Activated CD4-positive, CD25-positive, alpha-beta regulatory T cell (primary cell): ENCODE measurements around the gene MOB3B.
A peak's percentile ranks its signal among the peaks of the same experiment; 100 is the strongest.

ENCODE experiments used
- DNase-seq, 4 experiments: peaks; one replicate each; lab custom pipeline; 2025; lab: John Stamatoyannopoulos, UW

MOB3B gene

DNA sequence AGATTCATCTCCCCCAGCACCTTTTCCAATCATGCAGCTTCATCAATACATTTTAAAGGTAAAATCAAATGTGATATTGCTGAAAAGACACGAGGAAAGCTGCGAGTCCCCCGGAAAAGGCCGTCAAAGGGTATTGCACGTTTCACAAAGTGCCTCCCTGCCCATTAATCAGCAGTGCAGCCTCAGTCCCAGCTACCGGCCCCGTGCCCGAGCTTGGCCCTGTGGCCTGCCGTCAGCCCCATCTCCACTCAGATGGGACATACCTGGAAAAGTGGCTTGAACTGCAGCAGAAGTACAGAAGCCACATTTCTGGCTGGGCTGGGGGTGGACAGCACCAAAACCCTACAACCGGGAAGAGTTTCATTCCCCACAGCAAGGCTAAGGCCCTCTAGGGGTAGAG lies 192.8 kb downstream of the MOB3B start:
- no peak for DNase-seq

DNA sequence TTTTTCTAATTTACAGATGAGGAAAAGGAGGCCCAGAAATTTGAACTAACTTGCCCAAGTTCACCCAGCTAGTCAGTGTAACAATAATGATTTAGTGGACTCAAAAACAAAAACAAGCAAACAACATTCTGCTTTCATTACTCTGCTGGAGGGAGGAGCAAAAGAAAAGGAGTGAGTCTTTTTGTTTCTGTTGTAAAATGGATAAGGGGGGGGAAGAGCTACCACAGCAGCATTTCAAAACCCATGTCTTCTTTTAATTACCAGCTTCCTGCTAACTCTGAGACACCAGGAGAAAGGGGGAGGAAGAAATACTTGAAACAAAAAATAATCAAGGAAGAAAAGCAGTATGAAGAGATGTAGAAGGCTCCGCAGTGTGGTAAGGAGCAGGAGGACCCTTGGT lies 193.5 kb downstream of the MOB3B start:
- DNase-seq = no peak

DNA sequence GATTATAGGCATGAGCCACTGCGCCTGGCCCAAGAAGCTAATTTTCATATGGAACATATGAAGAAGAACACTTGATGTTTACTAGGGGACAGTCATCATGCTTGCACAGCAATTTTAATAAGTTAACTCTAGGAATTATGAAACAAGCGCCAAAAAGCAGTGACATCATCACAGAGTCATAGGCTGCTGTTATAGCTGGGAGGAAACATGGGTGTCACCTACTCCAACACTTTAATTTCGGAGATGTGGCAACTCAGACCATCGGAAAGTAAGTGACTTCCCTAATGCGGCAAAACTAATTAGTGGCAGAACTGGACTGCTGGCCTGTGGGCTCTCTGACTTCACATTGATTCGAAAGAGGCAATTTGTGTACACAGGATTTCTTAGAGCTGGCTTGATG lies 194.5 kb downstream of the MOB3B start:
- no peak for DNase-seq

DNA sequence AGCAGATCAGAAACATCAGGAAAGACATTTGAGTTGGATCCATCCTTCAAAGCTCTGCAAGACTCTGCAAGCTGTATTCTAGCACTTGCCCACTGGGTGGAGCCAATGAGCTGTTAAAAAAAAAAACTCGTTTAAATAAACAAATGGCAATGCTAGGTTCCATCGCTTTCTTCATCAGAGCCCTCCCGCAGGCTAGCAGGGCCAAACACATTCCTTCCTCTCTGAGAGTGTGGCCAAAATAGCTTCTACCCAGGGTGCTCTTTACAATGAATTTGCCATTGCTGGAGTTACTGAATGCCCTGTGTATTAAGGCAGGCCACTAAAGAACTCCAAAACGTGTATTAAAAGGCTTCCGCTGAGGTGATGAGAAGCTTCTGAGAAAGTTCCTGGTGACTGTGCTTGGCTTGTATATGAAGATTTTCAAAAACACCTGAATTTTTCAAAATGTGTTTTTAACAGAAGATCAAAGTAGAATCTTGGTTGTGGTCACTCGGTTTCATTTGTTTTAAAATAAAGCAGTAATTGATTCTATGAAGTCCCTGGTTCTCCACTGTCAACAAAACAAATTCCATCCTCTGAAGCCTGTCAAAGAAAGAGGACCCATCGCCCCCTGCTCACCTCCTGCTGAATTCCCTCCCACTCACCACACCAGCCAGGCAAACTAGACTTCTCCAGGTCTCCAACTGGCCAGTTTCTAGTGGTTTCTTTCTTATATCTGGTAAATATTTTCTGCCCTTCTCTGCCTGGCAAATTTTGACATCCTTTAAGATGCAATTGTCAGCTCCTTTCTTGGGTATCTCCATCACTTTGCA lies 196.2 kb downstream of the MOB3B start:
- peak in 2 of 4 experiments; percentile 3 to 7 for DNase-seq

DNA sequence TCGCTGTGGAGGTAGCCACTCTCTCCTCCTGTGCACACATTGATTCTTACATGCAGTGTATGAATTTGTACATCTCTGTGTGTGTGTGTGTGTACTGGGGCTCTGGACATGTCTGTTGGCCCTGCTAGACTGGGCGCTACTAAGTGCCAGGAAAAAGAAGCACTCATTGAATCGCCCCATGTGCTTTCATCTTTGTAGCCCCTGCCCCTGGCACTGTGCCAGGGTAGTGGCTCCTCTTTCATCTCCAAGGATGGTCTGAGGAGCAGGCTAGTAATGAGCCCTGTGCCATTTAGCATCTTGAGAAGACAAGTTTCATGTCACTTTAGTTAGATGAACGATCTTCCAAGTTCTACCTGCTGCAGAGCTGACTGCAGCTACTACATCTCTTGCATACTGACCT lies 198.2 kb downstream of the MOB3B start:
- no peak for DNase-seq

DNA sequence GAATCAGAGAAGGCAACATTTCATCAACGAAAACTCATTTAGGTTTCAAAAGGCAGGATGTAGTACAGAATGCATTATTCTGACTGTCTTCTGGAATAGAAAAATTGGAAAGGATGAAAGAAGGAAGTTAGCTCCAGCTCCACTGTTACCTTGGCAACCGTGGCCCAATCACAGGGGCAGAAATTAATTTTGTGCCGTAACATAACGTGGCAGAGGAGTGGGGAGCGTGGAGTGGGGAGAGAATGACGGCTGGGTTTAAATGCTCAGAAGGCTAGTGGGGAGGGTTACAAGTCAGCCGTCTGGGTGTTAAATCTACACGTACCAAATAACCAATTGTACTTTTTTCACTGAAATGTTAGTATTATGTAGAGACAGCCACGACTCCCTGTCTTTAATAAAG lies 200.3 kb downstream of the MOB3B start:
- DNase-seq = no peak

DNA sequence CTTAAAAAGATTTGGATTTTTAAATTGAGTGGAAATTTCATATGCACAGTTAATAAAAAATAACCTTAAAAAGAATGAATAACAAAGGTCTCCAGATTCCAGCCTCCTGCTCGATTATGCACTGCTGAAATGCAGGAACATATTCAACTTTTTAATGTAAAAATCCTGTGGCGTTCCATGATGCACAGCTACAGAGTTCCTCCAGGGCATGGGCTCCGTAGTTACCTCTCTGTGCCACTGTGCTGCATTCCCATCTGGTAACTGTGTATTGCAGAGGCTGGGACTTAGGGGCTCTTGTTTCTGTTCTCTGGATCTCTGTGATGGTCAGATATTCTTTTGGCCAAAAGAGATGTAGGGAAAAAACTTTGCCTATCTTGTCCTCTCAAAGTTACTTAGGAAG lies 201.1 kb downstream of the MOB3B start:
- DNase-seq = no peak

DNA sequence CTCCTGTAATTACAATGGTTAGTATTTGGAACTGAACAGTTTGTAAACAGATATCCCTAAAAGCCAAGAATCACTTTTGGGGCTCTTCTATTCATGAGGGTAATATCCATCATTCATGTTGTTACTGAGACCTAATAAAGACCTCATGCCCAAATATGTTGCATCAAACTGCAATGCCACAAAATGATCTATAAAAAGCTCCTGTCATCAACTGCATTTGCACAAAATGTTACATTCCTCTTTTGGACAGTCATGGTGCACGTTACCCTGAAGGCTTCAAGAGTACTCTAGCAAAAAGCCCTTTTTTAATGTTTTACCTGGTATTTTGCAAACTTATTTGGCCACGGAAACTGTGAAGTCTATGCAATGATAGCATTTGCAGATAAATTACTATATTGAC lies 218.4 kb downstream of the MOB3B start:
- no peak for DNase-seq

DNA sequence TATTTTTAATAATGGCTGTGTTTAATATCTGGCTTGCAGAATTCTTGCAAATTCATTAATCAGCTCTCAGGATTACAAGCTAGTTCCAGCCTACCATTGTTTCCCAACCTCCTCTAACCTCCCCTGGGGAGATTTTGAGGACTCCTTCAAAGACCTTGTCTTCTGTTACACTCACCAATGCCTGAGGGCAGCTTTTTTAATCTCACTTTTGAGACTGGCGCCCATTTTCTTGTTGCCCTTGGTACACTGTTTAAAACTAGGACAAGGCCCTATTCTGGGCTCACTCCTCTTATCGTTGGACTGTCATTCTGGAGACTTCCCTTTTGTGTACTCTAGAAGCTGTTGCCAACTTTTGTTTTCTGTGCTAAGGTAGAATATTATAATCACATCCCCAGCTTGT lies 219.0 kb downstream of the MOB3B start:
- no peak for DNase-seq

DNA sequence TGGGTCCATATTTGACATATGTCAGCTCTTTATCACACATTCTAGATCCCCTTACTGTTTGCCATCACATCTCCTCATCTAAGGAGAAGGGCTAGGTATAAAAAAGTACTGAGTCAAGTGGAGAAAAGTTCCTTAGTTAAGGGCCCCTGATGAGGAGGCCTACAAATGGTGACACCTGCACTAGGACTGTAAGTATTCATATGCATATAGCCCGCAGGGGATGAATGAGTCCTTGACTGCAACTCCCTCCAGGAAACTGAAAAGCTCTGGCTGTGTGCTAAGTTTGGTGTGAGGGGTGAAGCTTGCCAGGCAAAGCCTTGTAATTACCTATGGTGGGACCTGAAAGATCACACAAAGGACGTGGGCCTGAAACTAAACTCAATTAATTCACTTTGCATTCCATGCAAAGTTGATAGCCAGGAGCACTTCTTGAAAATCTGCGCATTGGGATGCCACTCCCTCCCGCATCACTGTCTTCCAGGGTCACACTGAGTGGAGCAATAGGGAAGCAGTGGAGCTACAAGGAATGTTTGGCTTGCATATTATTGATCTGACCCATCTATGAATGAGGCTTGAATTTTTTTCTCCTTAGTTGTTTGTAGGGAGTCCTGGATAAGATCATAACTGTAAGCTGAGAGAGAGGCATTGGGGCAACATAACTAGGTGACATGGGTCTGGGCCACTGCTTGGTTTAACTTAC lies 220.8 kb downstream of the MOB3B start:
- DNase-seq = no peak

DNA sequence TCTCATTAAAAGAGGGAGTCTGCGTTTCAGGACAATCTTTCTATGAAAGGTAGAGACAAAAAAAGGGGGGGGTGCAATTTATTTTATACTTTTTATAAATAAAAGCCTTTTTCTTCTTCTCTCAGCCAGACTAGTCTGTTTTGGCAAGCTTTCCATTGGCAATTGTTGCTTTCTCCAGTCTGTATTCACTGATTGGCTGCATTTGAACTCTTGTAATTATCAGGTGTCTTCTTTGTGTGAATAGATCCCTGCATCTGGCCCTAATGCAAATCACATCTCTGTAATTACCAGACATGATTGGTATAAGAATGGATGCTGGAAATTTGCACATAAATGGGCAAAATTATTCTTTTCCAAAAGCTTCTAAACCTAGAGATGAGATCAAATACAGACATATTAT lies 225.1 kb downstream of the MOB3B start:
- no peak for DNase-seq

DNA sequence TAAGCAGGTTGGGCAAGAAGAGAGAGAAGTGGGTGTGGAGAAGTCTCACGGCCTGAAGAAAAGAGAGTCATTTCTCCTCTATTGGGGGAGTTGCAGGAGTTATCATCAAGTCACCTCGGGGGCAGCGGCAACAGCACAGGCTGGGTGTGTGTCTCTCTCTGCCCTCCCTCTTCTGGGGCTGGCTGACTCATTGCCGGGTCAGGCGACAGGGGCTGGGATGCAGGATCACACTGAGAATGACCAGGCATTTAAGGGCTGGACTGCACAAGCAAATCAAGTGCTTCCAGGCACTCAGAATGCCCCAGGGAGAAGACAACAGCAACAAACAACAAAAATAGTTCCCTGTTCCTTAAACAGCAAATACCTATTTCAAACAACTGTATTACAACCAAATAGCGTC lies 226.4 kb downstream of the MOB3B start:
- no peak for DNase-seq

DNA sequence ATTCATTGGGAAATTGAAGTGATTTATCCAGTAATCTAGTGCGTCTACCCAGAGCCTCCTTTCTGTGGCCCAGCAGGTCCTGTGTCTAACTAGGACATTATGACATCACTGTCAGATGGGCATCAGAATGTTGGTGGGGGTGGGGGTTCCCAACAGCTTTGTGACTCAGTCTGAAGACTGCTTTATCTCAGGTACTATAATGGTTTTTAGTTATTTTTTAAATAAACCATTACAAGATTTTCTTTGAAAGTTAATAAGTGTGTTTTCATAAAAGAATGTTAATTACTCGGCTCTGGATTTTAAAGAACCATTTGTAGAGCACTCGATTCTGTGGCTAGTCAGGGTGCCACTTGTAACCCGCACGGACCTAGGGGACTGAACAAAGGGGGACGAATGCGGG lies 232.6 kb downstream of the MOB3B start, which contains the start of gene EQTN:
Gene EQTN, minus strand, starts transcription at position 101 of the 400 bp plus-strand sequence. Its CDS starts 95 bp downstream, at position 6.
- DNase-seq = no peak

DNA sequence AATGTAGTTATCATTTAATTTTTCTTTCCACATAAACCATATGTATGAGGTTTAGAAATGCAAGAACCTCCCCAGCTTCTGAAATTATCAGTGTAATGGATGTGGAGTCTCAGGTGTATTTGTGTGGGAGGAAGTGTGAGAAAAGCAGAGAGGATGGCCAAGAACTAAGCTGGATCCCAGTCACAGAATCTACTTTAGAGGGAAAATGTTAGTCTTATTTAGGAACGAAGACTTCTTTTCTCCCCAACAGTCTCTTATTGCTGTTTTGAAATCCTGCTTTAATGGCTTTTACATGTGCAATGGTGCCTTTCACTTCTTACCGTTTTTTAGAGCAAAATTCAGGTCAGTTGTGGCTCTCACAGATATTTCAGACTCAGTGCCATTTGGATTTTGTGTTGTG lies 235.6 kb downstream of the MOB3B start:
- DNase-seq = no peak

DNA sequence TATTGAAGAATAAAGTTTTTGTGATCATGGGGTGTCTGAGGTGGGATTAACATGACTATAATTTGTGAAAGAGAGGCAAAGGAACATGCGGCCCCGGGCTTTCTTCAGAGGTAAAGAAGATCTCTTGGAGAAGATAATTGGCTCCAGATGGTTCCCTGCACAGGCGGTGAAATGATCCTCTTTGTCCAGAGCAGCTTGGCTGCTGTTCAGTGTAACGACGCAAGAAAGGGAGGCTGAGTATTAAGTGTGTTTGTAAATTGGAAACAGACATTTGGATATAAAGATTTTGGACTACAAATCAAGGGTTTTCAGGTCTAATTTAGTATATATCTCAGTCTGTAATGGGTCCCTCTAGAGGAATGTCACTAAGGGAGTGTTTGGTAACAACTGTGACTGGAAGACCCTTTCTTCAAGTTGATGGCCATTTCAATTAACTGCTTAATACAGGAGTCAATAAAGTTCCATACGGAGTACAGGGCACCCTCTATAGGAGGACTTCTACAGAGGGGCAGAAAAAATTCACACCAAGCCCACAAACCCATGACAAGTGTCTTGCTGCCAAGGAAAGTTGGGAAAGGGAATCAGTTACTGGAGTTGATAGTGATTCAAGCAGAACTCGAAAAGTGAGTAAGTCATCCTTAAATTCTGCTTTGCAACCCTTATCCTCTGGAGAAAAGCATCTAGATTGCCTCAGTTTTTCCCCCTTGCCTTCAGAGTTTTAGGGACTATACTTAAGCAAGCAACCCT lies 236.8 kb downstream of the MOB3B start:
- DNase-seq = no peak

DNA sequence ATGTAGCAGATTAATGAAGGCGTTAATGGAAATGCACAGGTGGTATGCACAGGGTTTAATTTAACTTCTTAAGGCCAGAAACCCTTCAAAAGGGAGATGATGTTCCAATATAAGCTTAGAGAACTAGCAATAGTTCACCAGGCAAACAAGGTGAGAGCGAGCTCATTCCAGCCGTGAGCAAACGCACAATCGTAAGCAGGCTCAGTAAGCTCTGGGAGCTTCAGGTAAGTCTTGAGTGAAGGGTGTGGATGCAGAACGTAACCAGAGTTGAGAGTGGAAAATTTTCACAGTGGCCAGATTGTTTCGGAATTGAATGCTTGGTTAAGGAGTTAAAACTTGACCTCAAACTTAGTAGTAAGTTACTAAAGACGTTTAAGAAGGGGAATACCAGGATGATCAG lies 238.3 kb downstream of the MOB3B start:
- no peak for DNase-seq

DNA sequence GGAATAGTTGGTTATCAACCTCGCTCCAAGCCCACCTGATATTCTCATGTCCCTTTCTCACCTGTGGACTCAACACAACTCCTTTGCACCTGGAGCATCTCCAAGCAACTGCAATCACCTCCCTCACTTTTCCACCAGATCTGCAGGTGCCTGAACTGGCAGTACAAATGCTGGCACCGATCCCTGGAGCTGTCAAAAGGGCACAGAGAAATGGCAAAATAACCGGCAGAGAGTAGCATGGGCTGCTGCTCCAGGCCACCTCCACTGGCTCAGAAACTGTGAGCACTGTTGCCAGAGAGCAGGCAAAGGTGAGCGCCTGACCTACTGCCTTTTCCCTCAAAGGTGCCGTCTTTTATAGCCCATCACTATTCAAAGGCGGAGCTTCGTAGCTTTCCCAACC lies 247.3 kb downstream of the MOB3B start:
- DNase-seq = no peak

DNA sequence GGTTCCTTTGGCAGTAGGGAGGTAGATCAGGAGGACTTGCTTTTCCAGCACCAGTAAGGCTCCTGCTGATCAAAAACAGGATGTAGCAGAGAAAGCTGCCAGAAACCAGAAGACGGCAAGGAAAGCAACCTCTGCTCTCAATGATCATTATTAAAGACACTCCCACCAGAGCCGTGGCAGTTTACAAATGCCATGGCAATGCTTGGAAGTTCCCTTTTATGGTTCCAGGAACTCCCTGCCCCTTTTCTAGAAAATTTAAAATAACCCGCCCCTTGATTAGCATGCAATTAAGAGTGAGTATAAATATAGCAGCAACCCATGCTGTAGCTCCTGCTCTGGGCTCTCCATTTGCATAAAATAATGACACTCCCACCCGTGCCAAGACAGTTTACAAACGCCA lies 248.8 kb downstream of the MOB3B start:
- no peak for DNase-seq

DNA sequence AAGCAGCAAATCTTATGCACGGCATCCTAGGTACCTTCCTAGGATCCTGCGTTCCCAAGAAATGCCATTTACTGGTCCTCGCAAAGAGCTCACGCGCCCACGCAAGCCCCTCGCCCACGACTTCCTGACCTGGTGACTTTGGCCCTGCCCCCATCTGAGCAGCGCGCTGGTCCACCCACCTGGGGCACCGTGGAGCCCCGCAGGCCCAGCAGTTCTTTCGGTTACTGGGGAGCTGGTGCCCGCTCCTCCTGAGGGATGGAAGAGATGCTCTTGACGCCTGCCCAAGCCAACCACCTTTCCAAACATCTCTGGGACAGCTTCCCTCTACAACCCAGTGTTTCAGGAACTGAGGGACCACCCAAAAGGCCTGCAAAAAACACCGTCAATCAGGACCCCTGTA lies 249.4 kb downstream of the MOB3B start:
- DNase-seq = no peak

DNA sequence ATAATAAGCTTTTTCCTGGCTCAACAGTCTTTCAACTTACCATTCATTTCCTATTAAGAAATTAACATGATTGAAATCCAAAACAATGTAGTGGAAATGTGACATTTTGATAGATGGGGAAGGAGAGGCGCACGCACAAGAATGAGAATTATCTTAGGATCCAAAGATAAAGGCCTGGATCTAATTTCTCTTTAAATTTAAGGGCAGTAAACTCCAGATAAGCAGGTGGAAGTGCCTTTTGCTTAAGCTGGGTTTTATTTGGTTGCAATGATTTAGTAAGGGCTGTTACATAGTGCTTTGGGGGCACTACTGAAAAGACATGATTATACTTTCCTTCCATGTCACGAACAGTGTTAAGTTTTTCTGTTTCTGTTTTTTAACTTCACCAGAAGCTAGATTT lies 250.0 kb downstream of the MOB3B start:
- DNase-seq = no peak

DNA sequence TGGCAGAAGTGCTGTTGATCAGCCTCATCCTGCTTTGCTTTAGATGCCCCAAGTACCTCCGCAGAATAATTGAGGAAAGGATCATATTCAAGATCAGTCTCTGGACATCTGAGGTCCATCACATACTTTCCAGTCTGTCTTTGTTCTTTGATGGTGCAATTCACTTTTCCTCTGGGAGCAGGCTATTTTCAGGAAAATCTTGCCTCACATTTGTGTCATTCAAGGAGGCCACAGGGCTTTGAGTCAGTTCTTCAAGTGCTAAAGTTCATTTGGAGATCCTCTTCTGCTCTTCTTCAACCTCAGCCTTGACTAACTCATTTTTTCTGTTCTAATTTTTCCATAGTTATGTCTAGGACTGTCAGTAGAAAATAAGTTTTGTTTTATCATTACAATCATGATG lies 251.2 kb downstream of the MOB3B start:
- no peak for DNase-seq

DNA sequence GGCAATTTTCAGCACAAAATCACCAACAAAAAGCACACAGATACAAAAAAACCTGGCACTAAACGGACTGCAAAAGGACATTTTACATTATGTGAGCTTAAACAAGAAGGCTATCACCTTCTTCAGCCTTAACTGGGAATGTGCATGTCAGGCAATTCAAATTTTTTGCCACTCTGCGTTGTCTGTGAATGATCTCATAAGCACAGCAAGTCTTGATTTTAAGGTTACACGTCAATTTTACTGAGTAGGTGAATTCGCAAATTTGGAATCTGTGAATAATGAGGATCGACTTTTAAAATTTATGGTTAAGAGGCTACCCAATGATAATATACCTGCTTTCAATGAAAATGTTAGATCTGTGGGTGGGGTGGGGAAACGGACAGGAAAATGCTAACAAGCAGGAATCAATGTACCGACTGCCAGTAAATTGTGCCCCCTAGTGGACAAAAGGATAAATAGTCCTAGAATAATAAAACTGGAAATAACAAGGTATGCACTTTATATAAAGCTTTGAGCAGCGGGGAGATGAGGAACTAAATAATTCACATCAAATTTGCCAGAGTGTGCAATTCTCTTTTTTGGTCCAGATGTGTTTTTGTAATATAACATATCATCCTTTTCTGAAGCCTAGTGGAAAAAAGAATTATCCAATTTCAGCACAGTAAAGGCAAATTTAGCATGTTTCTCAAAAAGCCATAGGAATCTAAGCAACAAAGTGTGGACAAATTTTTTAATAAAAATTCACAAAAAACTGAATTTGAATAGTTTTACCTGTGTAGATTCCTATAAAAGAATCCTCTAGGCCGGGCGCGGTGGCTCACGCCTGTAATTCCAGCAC lies 253.2 kb downstream of the MOB3B start:
- no peak for DNase-seq
